ENCODE results near the gene EWSR1.

Gene EWSR1

DNA sequence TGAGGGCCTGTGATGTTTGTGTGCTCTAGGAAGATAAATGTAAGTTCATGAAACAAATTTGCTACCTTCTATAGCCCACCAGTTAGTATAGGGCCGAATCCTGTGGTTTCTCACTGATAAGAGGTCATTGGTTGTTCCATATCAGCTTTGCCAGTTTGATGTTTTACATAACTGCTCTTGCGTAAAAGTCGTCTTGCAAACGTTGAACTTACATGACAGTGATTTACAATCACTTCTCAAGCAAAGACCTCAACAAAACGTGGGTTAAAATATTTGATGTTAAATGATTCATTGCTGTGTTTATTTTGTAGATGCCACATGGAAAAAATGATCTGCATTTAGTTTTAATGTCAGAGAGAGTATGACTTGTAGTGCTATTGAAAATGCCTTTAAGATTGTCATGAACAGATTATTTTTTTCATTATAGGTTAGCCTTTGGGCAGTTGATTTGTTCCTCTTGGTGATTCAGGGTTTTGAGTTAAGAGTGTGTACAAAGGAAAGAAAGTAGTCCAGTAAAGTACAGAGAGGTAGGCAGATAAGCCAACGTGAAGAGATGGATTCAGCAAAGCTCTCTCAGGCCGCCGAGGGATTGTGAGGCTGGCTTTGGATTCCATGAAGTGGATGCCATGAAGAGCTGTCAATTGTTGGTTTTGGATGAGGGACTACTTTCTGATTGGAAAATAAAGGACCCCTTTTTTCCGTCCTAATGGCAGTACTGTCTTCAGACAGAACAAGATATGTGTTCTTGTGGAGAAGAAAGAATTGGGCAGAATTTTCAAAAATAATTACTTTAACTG, 2.6 kb downstream of the EWSR1 start:
- no peak for DNase-seq

DNA sequence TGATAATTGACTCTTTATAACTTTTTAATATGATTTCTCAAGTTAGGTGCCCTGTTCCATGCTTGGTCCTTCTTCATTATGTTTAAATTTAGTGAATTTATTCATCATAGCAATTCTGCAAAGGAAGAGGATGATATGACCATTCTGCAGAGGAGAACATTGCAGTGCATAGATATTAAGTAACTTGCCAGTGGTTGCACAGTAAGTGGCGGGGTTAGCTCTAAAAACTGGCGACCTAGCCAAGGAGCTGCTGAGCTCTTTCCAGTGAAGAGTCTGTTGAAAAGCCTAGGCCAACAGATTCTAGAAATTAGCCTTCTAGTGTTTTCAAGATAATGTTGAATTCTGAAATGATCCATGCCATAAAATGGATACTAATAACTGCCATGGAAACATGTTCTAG, 4.6 kb downstream of the EWSR1 start:
- DNase-seq, result no peak

DNA sequence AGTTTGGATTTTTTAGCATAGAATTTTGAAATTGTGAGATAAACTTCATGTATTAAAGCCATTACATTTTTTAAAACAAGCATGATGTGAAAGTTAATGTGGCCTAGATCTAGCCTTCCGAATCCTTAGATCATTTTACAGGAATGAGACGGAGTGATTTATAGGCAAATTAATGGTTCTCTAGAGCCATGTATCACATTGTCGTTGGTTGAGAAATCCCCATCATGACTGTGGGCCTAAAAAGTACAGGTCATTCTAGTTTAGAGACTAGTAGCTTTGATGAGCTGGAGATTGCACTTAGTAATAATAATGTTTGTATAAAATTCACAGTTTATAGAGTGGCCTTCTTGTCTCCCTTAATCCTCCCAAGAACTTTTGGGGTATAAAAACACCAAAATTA, 7.1 kb downstream of the EWSR1 start:
- no peak for DNase-seq

DNA sequence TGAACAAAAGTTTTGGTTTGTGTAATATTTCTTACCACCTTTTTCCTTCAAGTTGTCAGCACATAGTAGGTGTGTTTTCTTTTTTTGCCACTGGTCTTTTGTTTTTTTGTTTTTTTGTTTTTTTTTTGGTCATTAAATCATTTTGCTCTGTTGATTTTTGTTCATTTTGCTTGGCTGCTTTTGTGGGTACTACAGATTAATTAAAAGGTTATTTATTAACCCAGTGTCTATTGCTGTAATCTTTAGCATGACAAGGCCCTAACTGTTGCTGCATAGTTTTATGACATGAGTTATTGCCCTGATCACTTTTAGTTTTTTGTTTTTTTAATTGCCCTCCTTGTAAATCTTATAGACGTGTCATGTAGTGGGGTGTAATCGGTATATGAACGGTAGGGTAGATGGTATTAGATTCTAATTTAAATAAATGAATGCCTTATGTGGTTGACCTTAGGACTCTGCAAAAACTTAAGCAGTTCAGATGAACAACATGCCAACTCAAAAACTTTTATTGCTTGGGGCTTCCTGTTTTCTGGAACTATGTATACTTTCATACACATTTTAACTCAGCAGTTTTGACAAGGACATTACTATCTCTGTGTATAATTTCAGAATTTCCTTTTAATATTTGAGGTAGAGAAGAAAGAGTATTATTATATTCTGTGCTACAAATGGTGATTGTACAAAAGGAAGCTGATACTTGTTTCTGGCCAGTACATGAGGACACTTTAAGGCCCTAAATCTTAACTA, 7.9 kb downstream of the EWSR1 start:
- no peak for DNase-seq

DNA sequence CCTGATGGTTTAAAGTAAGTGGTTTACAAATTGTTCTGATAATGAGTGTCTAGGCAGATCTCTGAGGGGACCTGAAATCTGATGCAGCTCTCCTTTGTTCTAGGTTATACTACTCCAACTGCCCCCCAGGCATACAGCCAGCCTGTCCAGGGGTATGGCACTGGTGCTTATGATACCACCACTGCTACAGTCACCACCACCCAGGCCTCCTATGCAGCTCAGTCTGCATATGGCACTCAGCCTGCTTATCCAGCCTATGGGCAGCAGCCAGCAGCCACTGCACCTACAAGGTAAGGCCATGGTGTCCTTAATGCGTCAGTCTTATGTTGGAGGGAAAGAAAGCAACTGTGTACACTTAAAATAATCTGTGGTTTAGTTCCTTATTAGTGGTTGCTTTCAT, 9.9 kb downstream of the EWSR1 start:
- DNase-seq, result no peak

DNA sequence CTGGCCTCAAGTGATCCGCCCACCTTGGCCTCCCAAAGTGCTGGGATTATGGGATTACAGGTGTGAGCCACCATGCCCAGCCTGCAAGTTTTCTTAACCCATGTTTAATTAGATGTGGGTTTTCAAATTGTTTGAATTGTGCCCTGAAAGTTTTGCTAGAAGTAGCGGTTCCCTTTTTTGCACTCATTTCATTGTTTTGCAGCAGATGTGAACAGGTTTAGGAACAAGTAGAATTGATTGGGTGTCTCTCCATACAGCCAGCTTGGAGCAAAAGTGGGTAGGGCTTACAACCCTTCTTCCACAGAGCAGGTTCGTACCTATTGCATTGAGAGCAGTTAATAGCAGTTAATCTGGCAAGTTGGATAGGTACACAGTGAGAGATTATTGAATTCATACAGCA, 16.1 kb downstream of the EWSR1 start:
- DNase-seq, result no peak

DNA sequence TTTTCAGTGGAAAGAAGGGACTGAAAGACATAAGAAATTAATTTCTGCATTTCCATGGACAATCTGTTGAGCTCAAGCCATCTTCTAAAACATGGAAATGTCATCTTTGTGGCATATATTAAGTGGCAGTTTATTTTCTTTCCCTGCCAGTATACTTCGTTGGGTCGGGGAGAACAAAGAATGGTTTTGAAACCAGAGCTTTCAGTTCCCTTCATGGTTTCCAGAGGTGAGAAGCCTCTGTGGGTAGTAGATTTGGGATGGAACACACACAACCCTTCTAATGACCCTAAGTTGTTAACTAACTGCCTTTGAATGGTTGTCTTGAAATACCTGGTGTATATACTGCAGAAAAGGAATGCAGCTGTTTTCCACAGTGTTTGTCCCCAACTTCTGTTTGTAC, 20.8 kb downstream of the EWSR1 start:
- no peak for DNase-seq

DNA sequence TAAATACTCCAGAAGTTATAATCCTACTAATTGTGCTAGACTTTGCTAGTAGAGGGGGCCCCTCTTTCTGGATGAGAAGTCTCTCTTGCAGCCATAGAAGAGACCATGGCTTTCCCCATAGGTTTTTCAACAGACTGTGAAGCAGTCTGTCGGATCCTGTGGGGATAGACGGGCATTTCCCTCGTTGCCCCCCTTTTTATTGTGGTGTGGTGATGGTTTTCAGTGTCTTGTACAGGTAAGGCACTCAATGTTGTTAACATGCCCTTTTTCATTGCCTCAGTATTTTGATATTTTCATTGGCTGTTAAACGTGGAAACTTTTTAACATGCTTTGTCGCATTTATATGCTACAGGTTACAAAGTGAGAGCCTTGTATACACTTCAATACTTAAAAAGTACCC, 22.0 kb downstream of the EWSR1 start:
- DNase-seq, result no peak

DNA sequence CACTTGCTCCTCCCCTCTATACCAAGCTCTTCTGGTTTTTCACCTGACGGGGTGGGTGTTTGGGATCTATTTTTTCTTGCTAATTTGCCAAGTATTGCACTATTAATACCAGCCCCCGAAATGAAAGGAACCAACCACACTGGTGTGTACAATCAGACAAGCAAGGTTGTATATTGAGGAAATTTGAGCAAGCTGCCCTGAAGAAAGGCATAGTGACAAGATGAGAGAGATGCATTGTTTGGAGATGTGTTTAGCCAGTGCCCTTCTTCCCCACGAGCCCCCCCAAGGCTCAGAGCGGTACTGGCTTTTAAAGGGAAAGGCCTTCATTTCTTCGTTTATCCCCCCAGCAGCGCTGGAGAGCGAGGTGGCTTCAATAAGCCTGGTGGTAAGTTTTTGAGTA, 23.1 kb downstream of the EWSR1 start:
- no peak for DNase-seq

DNA sequence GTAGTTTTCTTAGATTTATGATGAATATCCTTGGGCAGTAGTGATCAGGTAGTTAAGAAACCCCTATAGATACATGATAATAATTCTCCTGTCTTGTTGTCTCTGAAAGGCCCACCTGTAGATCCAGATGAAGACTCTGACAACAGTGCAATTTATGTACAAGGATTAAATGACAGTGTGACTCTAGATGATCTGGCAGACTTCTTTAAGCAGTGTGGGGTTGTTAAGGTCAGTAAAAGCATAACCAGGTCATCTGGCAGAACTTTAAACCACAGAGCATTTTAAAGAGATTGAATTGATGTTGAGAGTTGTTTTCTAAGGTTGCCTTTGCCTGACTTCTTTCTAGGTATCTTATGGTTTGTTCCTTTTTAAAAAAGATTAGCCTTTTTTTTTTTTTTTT, 24.3 kb downstream of the EWSR1 start:
- no peak for DNase-seq

DNA sequence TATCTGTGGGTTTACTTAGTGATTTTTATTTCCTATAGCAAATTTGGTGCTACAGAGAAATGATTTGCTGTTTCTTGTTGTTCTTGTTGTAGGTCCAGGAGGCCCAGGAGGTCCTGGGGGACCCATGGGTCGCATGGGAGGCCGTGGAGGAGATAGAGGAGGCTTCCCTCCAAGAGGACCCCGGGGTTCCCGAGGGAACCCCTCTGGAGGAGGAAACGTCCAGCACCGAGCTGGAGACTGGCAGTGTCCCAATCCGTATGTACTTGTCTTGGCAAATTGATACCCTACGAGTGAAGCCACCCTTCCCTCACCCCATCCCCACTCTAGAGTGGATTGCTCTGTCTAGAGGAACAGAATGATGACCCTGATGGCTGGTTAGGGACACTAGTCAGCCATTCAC, 30.6 kb downstream of the EWSR1 start:
- DNase-seq, result no peak

DNA sequence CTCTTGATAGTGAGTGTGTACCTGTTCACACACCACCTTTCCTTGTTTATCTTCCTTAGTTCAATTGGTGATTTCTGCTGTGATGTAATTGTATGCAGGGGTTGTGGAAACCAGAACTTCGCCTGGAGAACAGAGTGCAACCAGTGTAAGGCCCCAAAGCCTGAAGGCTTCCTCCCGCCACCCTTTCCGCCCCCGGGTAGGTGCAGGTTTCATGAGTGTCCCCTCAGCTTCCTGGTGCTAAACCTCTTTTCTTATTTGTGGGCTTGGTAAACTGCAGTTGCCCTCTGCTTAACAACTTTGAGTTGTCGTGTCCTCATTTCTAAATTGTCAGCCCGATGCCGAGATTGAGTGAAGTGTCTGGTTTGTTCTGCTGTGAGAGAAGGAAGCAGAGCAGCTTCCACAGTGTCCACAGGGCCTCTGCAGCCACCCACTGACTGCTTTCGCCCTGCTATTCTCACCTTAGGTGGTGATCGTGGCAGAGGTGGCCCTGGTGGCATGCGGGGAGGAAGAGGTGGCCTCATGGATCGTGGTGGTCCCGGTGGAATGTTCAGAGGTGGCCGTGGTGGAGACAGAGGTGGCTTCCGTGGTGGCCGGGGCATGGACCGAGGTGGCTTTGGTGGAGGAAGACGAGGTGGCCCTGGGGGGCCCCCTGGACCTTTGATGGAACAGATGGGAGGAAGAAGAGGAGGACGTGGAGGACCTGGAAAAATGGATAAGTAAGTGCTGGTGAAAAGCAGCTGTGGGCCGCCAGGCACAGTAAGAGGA, 31.2 kb downstream of the EWSR1 start:
- DNase-seq, result no peak

DNA sequence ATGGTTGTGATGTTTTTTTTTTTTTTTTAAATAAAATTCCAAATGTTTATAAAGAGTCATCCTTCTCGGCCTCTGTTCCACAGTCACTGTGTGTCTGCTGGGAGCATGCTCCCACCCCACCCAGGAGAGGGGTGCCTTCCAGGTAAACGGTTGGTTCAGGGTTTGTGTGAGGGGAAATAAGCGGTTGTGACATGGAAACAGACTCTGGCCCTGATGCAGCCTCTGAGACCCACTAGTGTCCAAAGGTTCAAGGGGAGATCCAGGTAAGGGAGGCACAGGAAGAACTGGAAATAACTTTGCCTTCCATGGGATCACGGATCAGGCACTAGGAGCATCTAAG, 32.4 kb downstream of the EWSR1 start:
- no peak for DNase-seq

DNA sequence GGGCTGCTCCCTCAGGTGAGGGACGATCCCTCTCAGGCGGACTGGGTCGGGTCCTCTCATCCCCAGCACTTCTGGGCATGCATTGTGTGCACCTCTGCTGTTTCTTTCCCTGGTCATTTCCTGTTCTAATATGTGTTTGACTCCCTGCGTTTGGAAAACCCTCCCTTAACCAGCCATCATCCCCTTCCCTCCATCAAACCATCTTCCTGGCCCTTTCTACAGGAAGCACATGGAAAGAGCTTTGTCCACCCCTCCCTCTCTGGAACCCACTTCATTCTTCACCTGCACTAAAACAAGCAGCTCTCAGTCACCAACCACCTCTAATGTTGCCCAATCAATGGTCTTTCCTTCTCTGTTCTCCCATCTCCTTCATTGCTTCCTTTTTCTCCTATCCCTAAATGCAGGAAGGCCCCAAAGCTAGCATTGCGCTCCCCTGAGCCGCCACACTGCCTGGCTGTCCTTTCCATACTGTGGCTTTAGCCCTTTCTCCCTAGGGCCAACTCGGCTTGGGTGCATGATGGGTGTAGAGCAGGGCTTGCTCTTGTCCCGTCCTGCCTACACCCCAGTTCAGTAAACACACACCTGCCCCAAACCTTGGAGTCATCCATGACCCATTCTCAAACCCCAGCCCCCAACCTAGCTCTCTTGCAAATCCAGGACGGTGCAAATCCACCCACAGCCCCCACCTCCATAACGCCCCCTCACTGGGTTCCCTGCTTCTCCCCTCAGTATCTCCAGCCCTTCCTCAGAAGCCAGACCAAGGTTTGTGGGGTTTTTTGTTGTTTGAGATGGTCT, 32.9 kb downstream of the EWSR1 start:
- DNase-seq, result no peak

DNA sequence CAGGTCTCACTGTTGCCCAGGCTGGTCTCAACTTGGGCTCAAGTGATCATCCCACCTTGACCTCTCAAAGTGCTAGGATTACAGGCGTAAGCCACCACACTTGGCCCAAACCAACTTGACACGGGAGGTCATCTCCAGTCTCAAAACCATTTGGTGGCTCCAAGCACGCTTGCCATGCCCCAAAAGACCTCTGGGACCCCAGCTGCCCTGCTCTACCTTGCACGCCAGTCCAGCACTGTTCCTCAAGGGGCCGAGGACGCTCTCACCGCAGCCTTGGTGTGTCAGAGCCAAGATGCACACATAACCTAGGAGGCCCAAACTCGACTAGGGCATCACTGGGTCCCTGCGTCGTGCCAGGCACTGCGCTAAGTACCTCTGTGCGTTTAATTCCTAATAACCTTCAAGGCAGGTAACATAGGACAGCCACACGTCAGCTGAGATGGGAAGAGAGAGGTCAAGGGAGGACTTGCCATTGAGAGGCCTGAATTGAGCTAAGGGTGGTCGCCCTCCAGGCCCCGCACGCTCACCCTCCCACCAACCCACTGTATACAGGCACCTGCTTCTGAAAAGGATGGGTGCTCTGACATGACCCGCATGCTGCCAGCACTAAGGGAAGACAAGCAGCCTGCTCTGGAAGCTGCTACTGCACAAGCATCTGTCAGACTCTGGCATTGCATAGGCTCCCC, 33.8 kb downstream of the EWSR1 start:
- no peak for DNase-seq

DNA sequence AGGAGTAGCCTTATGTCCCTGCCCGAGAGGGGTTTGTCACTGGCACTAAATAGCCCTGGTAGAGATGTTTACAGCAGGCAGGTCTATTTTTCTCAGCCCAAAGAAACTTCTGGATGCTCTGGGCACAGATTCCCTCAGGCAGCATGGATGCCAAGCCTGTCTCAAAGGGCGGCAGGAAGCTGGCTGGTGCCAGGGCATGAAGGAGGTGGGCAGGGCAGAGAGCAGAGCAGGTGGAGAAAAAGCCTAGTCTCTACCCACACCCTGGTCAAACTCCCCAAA, 34.3 kb downstream of the EWSR1 start:
- no peak for DNase-seq

DNA sequence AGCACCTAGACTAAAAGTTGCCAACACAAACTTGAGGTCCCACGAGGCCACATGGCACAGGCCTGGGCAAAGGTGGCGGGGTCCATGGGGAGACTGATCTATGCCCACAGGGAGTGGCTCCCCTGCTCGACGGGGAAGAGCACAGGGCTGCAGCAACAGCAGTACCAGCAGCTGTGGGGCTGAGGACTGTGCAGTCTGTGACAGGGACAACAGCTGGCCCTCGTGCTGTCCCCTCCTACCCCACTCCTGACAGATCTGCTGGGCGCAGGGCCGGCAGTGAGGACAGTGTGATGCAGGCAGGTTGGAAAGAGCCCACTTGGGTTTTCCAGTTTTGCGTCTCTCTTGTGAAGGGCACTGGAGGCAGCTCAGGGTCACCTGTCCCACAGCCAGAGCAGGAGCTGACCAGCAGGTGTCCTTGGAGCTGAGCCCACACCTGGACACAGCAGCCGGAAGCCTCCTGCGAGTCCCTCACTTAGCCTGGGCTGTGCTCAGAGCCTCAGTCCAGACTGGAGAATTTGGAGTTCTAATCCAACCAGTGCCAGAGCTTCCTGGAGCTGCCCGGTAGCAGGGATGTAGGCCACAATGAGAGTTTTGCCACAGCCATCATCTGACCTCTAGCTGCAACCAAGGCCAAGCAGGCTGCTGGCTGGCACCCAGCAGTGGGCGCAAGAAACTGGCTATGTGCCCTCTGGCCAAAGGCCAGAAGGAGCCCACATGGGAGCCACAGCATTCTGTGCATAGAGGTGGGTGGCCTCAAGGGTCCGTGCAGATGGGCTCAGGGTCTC, 34.8 kb downstream of the EWSR1 start:
- no peak for DNase-seq

DNA sequence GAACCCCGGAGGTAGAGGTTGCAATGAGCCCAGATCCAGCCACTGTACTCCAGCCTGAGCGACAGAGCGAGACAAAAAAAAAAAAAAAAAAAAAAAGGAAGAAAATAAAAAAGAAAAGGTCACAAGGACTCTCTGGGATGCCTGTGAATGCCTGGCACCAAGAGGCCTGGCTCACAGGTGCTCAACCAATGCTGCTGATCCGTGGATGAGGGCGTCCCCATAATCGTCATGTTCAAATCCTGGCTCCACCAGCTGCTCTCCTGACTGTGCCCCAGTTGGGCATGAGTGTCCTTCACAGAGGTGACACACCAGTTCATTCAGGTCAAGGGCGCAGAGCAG, 37.7 kb downstream of the EWSR1 start:
- DNase-seq, result no peak

DNA sequence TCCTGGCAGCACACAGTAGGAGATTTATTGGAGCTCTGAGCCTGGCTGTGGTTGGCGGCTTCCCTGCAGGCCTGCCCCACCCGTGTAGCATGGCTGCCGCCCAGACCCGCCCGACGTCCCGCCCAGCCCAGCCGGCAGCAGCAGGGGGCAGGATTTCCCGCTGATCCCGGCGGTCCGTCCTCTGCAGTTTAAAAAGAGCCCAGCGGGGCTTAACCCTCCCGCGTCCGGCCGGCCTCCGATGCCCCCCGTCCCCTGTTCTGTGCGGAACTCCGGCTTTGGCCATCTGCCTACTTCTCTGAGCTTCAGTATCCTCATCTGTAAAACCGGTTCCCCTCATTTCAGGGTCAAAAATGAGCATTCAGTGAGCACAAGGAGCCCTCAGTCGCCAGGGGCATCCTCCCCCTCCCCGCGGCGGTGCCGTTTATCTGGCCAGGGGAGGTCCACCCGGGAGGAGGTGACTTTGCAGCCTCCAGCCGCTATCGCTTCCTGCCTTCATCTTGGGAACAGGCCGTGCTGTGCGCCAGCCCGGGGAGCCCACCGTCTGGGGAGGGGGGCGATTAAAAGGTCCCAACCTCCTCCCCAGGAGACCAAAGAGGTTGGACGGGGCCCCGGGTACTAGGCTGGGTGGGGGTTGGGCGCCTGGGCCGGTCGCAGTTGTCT, 38.2 kb downstream of the EWSR1 start, which contains the start of gene GAS2L1:
TSS of gene GAS2L1 (plus strand) at position 476 of the 660 bp plus-strand sequence. CDS start 1,456 bp downstream, outside the sequence.
- peak; percentile 46 for DNase-seq

DNA sequence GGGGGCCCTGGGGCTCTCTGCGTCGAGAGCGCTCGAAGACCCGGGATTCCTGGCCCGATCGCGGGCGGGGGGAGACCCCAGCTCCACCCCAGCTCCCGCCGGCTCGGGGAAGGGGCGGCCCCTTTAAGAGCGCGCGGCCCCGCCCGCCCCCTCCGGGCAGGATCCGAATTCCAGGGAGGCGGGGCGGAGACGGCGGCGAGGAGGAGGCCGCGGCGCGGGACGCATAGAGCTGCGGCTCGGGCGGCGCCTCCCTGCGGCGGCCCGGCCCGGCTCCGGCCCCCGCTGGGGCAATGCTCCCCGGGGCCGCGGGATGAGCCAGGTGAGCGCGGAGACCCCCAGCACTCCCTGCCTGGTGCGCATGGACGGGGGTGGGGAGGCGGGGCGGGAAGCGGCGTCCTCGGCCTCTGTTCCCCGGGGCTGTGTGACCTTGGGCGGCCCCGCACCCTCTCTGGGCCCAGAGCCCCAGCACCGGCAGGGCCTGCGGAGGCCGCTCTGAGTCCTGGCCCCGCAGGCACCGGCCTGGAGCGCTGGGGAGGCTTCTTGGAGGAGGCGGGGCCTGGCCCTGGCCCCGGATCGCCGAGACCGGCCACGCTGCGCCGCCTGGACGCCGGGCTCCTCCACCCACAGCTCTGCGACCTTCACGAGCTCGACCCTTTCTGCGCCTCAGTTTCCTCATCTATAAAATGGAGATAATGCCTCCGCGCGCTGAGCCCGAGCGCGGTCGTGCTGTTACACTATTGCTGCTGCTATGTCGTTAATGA, 38.9 kb downstream of the EWSR1 start:
- DNase-seq, result no peak

Measured in SHP77 treated with DMSO at 0.1 percent for 48 hours (cell line).